ENCODE results near the gene ADH4.

ADH4 gene

DNA sequence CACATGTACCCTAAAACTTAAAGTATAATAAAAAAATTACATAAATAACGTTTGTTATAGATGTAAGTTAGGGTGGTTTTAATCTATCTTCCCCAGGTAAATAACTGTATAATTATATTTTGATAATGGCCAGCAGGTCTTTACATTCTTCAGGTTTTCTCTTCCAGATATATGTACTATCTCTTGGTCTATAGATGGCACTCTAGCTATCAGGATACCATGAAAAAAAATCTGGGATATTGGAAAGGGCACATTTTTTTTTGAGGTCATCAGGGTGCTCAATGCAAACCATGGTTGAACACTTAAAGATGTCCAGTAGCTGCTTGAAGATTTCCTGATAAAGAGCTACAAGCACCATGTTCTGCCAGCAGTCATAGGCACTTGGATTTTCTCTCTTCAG lies 15.6 kb upstream of the ADH4 start:
- no peaks in the 10 kb centered on the region for H3K4me1 ChIP-seq (ENCODE audit: control insufficient read depth in 1 of 2, insufficient read depth in 1 of 2, low read depth in 1 of 2, low read length in 1 of 2)
- H3K36me3 ChIP-seq: no peaks in the 10 kb centered on the region
- TF ChIP-seq, protein P1, sequence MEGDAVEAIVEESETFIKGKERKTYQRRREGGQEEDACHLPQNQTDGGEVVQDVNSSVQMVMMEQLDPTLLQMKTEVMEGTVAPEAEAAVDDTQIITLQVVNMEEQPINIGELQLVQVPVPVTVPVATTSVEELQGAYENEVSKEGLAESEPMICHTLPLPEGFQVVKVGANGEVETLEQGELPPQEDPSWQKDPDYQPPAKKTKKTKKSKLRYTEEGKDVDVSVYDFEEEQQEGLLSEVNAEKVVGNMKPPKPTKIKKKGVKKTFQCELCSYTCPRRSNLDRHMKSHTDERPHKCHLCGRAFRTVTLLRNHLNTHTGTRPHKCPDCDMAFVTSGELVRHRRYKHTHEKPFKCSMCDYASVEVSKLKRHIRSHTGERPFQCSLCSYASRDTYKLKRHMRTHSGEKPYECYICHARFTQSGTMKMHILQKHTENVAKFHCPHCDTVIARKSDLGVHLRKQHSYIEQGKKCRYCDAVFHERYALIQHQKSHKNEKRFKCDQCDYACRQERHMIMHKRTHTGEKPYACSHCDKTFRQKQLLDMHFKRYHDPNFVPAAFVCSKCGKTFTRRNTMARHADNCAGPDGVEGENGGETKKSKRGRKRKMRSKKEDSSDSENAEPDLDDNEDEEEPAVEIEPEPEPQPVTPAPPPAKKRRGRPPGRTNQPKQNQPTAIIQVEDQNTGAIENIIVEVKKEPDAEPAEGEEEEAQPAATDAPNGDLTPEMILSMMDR (IDR thresholded peaks at IDR 0.05): no peak
- no peaks in the 10 kb centered on the region for H3K9me3 ChIP-seq
- no peak overlapping the region for H3K27ac ChIP-seq
- no peaks in the 10 kb centered on the region for H3K27me3 ChIP-seq
- H3K4me3 ChIP-seq (ENCODE audit: low read depth in 1 of 2, low read length in 1 of 2): no peak overlapping the region

- TF ChIP-seq, protein P1 (IDR thresholded peaks at IDR 0.05): no peak
- no peak overlapping the region for H3K27ac ChIP-seq
- H3K27me3 ChIP-seq: no peaks in the 10 kb centered on the region
- no peaks in the 10 kb centered on the region for H3K9me3 ChIP-seq
- no peaks in the 10 kb centered on the region for H3K36me3 ChIP-seq
- H3K4me1 ChIP-seq (ENCODE audit: control insufficient read depth in 1 of 2, insufficient read depth in 1 of 2, low read depth in 1 of 2, low read length in 1 of 2): no peaks in the 10 kb centered on the region
- no peak overlapping the region for H3K4me3 ChIP-seq (ENCODE audit: low read depth in 1 of 2, low read length in 1 of 2)
These were observed 13.4 kb upstream of the ADH4 start for GRCh38 chr4:99157478-99157935.

DNA sequence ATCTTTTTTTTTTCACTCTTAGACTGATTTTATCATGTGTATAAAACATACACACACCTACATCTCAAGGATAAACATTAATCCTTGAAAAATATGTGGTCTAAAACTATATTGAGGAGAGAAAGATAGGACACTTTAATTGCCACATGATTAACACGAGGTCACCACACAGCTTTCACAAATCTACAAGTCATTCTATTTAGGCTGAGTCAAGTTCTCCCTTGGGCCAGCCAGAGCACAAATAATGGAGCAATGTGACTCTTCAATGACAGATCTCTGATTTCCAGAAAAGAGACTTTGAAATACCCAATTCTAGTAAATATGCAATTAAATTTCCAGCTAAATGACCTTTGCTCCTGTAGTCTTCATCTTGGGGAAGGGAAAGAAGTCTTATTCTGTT lies 12.9 kb upstream of the ADH4 start:
- no peak overlapping the region for H3K27ac ChIP-seq
- TF ChIP-seq, protein P1 (IDR thresholded peaks at IDR 0.05): no peak
- no peaks in the 10 kb centered on the region for H3K4me1 ChIP-seq (ENCODE audit: control insufficient read depth in 1 of 2, insufficient read depth in 1 of 2, low read depth in 1 of 2, low read length in 1 of 2)
- H3K36me3 ChIP-seq: no peaks in the 10 kb centered on the region
- H3K4me3 ChIP-seq (ENCODE audit: low read depth in 1 of 2, low read length in 1 of 2): no peak overlapping the region
- no peaks in the 10 kb centered on the region for H3K27me3 ChIP-seq
- no peaks in the 10 kb centered on the region for H3K9me3 ChIP-seq

- H3K36me3 ChIP-seq: no peaks in the 10 kb centered on the region
- no peak overlapping the region for H3K4me3 ChIP-seq (ENCODE audit: low read depth in 1 of 2, low read length in 1 of 2)
- TF ChIP-seq, protein P1 (IDR thresholded peaks at IDR 0.05): no peak
- no peak overlapping the region for H3K27ac ChIP-seq
- H3K27me3 ChIP-seq: no peaks in the 10 kb centered on the region
- H3K4me1 ChIP-seq (ENCODE audit: control insufficient read depth in 1 of 2, insufficient read depth in 1 of 2, low read depth in 1 of 2, low read length in 1 of 2): no peaks in the 10 kb centered on the region
- H3K9me3 ChIP-seq: no peaks in the 10 kb centered on the region
These were observed 10.7 kb upstream of the ADH4 start for GRCh38 chr4:99154658-99155342.

DNA sequence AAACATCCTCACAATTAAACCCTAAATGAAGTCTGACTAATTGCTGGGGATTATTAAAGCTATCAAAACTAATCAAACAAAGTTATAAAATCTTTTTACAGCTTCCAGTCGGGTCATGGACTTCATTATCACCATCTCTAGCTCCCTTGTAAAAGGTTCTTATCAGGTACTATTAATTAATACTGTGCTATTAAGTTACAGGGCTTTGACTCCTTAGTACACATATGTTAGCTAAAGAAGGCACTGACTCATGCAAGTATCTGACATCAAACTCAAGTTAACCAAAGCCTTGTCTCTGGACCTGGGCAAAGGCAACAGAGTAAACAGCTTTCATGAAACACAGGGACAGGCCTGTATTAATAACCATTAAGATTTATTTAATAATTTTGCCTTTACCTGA lies 7.9 kb upstream of the ADH4 start:
- Histone ChIP-seq H3K4me1 (ENCODE audit: control insufficient read depth in 1 of 2, insufficient read depth in 1 of 2, low read depth in 1 of 2, low read length in 1 of 2) (no peaks in the 10 kb centered on the region), H3K9me3 (no peaks in the 10 kb centered on the region), H3K4me3 (ENCODE audit: low read depth in 1 of 2, low read length in 1 of 2) (no peak overlapping the region), H3K27me3 (no peaks in the 10 kb centered on the region), H3K27ac (no peak overlapping the region), H3K36me3 (no peaks in the 10 kb centered on the region)
- TF ChIP-seq, protein P1 (IDR thresholded peaks at IDR 0.05): no peak

Measured in neutrophil (primary cell).